ENCODE measurements around the gene BFSP2.

DNA sequence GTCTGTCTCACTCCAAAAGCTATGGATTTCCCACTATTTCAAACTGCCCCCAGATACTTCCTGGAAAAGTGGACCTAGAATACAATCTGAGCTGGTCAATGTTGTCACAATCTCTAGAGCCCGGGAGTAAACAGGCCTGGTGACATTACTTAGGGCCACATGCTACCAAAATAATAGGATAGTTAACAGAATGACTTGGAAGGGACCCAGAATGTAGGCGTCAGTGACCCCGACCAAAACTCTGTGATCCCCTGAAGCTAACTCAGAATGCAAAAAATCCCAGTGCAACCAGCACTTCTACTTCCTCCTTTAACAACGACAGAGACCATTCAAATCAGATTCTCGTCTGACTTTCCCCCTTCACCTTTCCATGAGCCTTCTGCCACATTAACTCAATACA, 122.1 kb downstream of the BFSP2 start:
- TF ChIP-seq EZH2 (IDR thresholded peaks at IDR 0.05; ENCODE audit: borderline replicate concordance, low read depth, low read length, severe bottlenecking), result no peak
- TF ChIP-seq, protein P1, sequence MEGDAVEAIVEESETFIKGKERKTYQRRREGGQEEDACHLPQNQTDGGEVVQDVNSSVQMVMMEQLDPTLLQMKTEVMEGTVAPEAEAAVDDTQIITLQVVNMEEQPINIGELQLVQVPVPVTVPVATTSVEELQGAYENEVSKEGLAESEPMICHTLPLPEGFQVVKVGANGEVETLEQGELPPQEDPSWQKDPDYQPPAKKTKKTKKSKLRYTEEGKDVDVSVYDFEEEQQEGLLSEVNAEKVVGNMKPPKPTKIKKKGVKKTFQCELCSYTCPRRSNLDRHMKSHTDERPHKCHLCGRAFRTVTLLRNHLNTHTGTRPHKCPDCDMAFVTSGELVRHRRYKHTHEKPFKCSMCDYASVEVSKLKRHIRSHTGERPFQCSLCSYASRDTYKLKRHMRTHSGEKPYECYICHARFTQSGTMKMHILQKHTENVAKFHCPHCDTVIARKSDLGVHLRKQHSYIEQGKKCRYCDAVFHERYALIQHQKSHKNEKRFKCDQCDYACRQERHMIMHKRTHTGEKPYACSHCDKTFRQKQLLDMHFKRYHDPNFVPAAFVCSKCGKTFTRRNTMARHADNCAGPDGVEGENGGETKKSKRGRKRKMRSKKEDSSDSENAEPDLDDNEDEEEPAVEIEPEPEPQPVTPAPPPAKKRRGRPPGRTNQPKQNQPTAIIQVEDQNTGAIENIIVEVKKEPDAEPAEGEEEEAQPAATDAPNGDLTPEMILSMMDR (IDR thresholded peaks at IDR 0.05; ENCODE audit: extremely low read depth in 1 of 2, insufficient read depth in 1 of 2, low read depth in 1 of 2, low read length in 2 of 2), result no peak
- no peak for TF ChIP-seq POLR2A (IDR thresholded peaks at IDR 0.05; ENCODE audit: low read depth, low read length)
- TF ChIP-seq MYC (IDR thresholded peaks at IDR 0.05; ENCODE audit: low read depth, low read length), result no peak
- no peak for TF ChIP-seq POLR2AphosphoS5 (IDR thresholded peaks at IDR 0.05; ENCODE audit: insufficient read depth, low read depth, low read length)
